ENCODE measurements around the gene RASGEF1B. TPM values are rescaled to one million over a fixed set of nuclear protein-coding genes. Genes with fewer than 3 reads are reported as not detected.

The RASGEF1B gene
- total and polyA plus RNA-seq, 2 donors (not counting 3 experiments of a cell fraction or from before 2014, with no cell fraction given): not detected

DNA sequence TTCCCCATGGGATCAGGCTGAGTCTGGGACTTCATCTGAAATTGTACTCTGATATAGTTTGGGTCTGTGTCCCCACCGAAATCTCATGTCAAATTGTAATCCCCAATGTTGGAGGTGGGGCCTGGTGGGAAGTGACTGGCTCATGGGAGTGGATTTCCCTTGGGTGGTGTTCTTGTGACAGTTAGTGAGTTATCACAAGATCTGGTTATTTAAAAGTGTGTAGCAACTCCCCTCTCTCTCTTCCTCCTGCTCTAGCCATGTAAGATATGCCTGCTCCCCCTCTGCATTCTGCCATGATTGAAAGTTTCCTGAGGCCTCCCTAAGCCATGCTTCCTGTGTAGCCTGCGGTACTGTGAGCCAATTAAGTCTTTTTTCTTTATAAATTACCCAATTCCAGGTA lies 61.0 kb downstream of the RASGEF1B start:
- CTCF ChIA-PET: no interaction called here
- Histone ChIP-seq H3K4me3 (replicated peaks in 1 of 3; ENCODE audit: insufficient read depth in 1 of 3, low read depth in 1 of 3, low read length in 3 of 3) (no peak overlapping the region), H3K9me3 (replicated peaks; ENCODE audit: control insufficient read depth, insufficient read depth, low read length) (no peaks in the 10 kb centered on the region), H3K27ac (ENCODE audit: insufficient read depth, low read depth, low read length) (no peak overlapping the region), H3K4me2 (ENCODE audit: insufficient read depth, low read length) (no peak overlapping the region), H3K9ac (replicated peaks; ENCODE audit: extremely low read depth, insufficient read depth, low read length) (no peak overlapping the region), H3K9me1 (replicated peaks; ENCODE audit: control insufficient read depth, extremely low read depth, insufficient read depth, low read length) (no peaks in the 10 kb centered on the region), H3K79me2 (ENCODE audit: control insufficient read depth, insufficient read depth, low read length) (no peaks in the 10 kb centered on the region), H4K20me1 (replicated peaks; ENCODE audit: control insufficient read depth, extremely low read depth, insufficient read depth, low read length) (no peaks in the 10 kb centered on the region), H3K4me1 (ENCODE audit: control insufficient read depth, extremely low read depth, insufficient read depth, low read length) (no peaks in the 10 kb centered on the region), H3K36me3 (ENCODE audit: control insufficient read depth in 2 of 2, extremely low read depth in 1 of 2, insufficient read depth in 2 of 2, low read length in 2 of 2) (no peaks in the 10 kb centered on the region), H3K27me3 (ENCODE audit: control insufficient read depth in 2 of 2, insufficient read depth in 2 of 2, low read length in 2 of 2) (no peaks in the 10 kb centered on the region), H2AFZ (ENCODE audit: low read depth, low read length) (no peak overlapping the region)
- DNase-seq (ENCODE audit: low read depth, low spot score) (no peak), FAIRE-seq (no peak)
- intact Hi-C loops (cut with micrococcal nuclease): no loop called here
- no TSS peak for BruUV-seq (replicated peaks)
- dilution Hi-C loops (cut with MboI; ENCODE audit: extremely low pct_ligation_motif_present, low sequenced_read_pairs): no loop called here
- POLR2A ChIA-PET: no interaction called here
- TF ChIP-seq, protein P1, sequence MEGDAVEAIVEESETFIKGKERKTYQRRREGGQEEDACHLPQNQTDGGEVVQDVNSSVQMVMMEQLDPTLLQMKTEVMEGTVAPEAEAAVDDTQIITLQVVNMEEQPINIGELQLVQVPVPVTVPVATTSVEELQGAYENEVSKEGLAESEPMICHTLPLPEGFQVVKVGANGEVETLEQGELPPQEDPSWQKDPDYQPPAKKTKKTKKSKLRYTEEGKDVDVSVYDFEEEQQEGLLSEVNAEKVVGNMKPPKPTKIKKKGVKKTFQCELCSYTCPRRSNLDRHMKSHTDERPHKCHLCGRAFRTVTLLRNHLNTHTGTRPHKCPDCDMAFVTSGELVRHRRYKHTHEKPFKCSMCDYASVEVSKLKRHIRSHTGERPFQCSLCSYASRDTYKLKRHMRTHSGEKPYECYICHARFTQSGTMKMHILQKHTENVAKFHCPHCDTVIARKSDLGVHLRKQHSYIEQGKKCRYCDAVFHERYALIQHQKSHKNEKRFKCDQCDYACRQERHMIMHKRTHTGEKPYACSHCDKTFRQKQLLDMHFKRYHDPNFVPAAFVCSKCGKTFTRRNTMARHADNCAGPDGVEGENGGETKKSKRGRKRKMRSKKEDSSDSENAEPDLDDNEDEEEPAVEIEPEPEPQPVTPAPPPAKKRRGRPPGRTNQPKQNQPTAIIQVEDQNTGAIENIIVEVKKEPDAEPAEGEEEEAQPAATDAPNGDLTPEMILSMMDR (IDR thresholded peaks at IDR 0.05; ENCODE audit: extremely low read depth in 1 of 2, insufficient read depth in 1 of 2, low read depth in 1 of 2, low read length in 2 of 2): no peak
- no peak for TF ChIP-seq POLR2AphosphoS5 (IDR thresholded peaks at IDR 0.05; ENCODE audit: insufficient read depth, low read depth, low read length)
- TF ChIP-seq POLR2A (IDR thresholded peaks at IDR 0.05; ENCODE audit: low read depth, low read length): no peak
- no peak for TF ChIP-seq MYC (IDR thresholded peaks at IDR 0.05; ENCODE audit: low read depth, low read length)
- TF ChIP-seq EZH2 (IDR thresholded peaks at IDR 0.05; ENCODE audit: borderline replicate concordance, low read depth, low read length, severe bottlenecking): no peak
- no peak for TF ChIP-seq JUN (IDR thresholded peaks at IDR 0.05; ENCODE audit: borderline replicate concordance, insufficient read depth, insufficient read length, low read depth)
- TF ChIP-seq GATA2 (IDR thresholded peaks at IDR 0.05; ENCODE audit: insufficient read depth, insufficient read length, low read depth, low read length): no peak

DNA sequence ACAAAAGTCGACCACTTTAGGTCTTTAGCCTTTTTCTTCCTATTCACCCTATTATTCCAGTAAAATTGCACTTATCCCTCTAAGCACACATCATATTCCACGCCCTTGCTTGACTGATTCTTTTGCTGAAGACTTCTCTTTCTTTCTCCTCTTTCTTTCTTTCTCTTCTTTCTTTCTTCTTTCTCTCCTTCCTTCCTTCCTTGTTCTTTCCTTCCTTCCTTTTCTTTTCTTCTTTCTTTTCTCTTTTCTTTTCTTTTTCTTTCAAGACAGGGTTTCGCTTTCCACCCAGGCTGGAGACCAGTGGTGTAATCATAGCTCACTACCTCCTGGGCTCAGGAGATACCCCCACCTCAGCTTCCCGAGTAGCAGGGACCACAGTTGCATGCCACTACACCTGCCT lies 61.9 kb downstream of the RASGEF1B start:
- TF ChIP-seq GATA2 (IDR thresholded peaks at IDR 0.05; ENCODE audit: insufficient read depth, insufficient read length, low read depth, low read length) (no peak), JUN (IDR thresholded peaks at IDR 0.05; ENCODE audit: borderline replicate concordance, insufficient read depth, insufficient read length, low read depth) (no peak)
- Histone ChIP-seq H3K9me3 (replicated peaks; ENCODE audit: control insufficient read depth, insufficient read depth, low read length) (no peaks in the 10 kb centered on the region), H3K4me3 (replicated peaks in 1 of 3; ENCODE audit: insufficient read depth in 1 of 3, low read depth in 1 of 3, low read length in 3 of 3) (no peak overlapping the region), H3K27me3 (ENCODE audit: control insufficient read depth in 2 of 2, insufficient read depth in 2 of 2, low read length in 2 of 2) (no peaks in the 10 kb centered on the region), H3K79me2 (ENCODE audit: control insufficient read depth, insufficient read depth, low read length) (no peaks in the 10 kb centered on the region), H3K9me1 (replicated peaks; ENCODE audit: control insufficient read depth, extremely low read depth, insufficient read depth, low read length) (no peaks in the 10 kb centered on the region), H3K4me2 (ENCODE audit: insufficient read depth, low read length) (no peak overlapping the region), H2AFZ (ENCODE audit: low read depth, low read length) (no peak overlapping the region), H4K20me1 (replicated peaks; ENCODE audit: control insufficient read depth, extremely low read depth, insufficient read depth, low read length) (no peaks in the 10 kb centered on the region), H3K4me1 (ENCODE audit: control insufficient read depth, extremely low read depth, insufficient read depth, low read length) (no peaks in the 10 kb centered on the region), H3K27ac (ENCODE audit: insufficient read depth, low read depth, low read length) (no peak overlapping the region), H3K9ac (replicated peaks; ENCODE audit: extremely low read depth, insufficient read depth, low read length) (no peak overlapping the region), H3K36me3 (ENCODE audit: control insufficient read depth in 2 of 2, extremely low read depth in 1 of 2, insufficient read depth in 2 of 2, low read length in 2 of 2) (no peaks in the 10 kb centered on the region)
- dilution Hi-C loops (cut with MboI; ENCODE audit: extremely low pct_ligation_motif_present, low sequenced_read_pairs): no loop called here
- ChIA-PET POLR2A (no interaction called here), CTCF (no interaction called here)
- no TSS peak for BruUV-seq (replicated peaks)
- FAIRE-seq: no peak
- DNase-seq (ENCODE audit: low read depth, low spot score): no peak
- intact Hi-C loops (cut with micrococcal nuclease): no loop called here

All from endothelial cell of umbilical vein (primary cell).